Calu3 (cell line): ENCODE data around the gene MTERF1. TPM values are rescaled to one million over a fixed set of nuclear protein-coding genes. Genes with fewer than 3 reads are reported as not detected.

Experiments used
- BruUV-seq: library from RNA; stranded (reverse); fragments of 400-500 nt; replicated peaks from 2 replicates; lab custom pipeline; 2021; lab: Mats Ljungman, UMichigan
- CTCF ChIA-PET: fragments of 300-600 bp; sonication (Branson Sonifier 250); formaldehyde crosslinking; loops from one replicate; lab custom pipeline; 2022; ENCODE audit warnings: antibody characterized with exemption; lab: Charles Lee
- DNase-seq: peaks from one replicate; pipeline ENCODE4 v3.0.0; 2022
- H3K27ac Mint-ChIP-seq: one replicate; pipeline ENCODE4 v1.8.0; 2022; ENCODE audit warnings: mixed read lengths; ENCODE audit not compliant: unreplicated experiment
- H3K27me3 Mint-ChIP-seq: one replicate; pipeline ENCODE4 v1.8.0; 2022; ENCODE audit warnings: mixed read lengths; ENCODE audit not compliant: unreplicated experiment
- H3K36me3 Mint-ChIP-seq: one replicate; pipeline ENCODE4 v1.8.0; 2022; ENCODE audit warnings: mild to moderate bottlenecking, moderate library complexity, mixed read lengths; ENCODE audit not compliant: insufficient read depth, unreplicated experiment
- H3K4me1 Mint-ChIP-seq: one replicate; pipeline ENCODE4 v1.8.0; 2022; ENCODE audit warnings: mild to moderate bottlenecking, low read depth, mixed read lengths; ENCODE audit not compliant: unreplicated experiment
- H3K4me3 Mint-ChIP-seq: one replicate; pipeline ENCODE4 v1.8.0; 2022; ENCODE audit warnings: mild to moderate bottlenecking, low read depth, moderate library complexity, mixed read lengths; ENCODE audit not compliant: unreplicated experiment
- H3K9me3 Mint-ChIP-seq: one replicate; pipeline ENCODE4 v1.8.0; 2022; ENCODE audit warnings: low read depth, mixed read lengths; ENCODE audit not compliant: unreplicated experiment
- intact Hi-C: fragments of 100-400 bp; cut with micrococcal nuclease; formaldehyde crosslinking; loops from one replicate; pipeline ENCODE4 v1.10.0; 2022; ENCODE audit not compliant: unreplicated experiment
- total RNA-seq: library from RNA; stranded (reverse); gene quantifications from 2 replicates; pipeline ENCODE4 v1.2.3, GENCODE V29; 2022
- TF ChIP-seq, protein P1 (sequence below): fragments of 200-600 bp; IDR thresholded peaks from one replicate; pipeline ENCODE4 v1.8.0; 2022; ENCODE audit warnings: antibody characterized with exemption; ENCODE audit not compliant: unreplicated experiment

The MTERF1 gene
- total RNA-seq, 1 experiment from 2014 or later, result 11.5 TPM

DNA sequence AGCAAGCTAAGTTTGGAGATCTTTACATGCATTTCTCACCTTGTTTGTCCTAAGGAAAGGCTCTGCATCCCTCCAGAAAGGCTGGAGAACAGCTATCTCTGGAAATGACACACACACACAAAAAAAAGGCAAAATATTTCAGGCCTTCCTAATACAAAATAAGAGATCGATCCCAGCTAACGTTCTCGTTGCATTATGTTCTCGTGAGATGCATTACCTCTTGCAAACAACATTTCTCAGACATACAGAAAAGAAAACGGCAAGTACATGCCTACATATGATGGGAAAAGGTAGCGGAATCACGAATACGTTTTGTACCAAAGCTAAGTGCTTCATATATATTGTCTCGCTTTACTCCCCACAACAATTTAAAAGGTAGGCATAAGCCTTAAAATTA lies 488 bp downstream of the MTERF1 start:
- CTCF ChIA-PET, result interaction anchor here (0.6 to 1.7 kb wide), 3 partner anchors 50 to 162 kb away, joined by 3 to 7 read pairs (median 7); no protein-coding TSS in a partner anchor
- Mint-ChIP-seq H3K27ac (peak overlapping the region; percentile 93), H3K27me3 (no peaks in the 10 kb centered on the region), H3K4me1 (peaks cover 21% of the 10 kb centered on the region), H3K4me3 (peak overlapping the region; percentile 91), H3K9me3 (no peaks in the 10 kb centered on the region), H3K36me3 (peaks cover 18% of the 10 kb centered on the region)
- TF ChIP-seq, protein P1, sequence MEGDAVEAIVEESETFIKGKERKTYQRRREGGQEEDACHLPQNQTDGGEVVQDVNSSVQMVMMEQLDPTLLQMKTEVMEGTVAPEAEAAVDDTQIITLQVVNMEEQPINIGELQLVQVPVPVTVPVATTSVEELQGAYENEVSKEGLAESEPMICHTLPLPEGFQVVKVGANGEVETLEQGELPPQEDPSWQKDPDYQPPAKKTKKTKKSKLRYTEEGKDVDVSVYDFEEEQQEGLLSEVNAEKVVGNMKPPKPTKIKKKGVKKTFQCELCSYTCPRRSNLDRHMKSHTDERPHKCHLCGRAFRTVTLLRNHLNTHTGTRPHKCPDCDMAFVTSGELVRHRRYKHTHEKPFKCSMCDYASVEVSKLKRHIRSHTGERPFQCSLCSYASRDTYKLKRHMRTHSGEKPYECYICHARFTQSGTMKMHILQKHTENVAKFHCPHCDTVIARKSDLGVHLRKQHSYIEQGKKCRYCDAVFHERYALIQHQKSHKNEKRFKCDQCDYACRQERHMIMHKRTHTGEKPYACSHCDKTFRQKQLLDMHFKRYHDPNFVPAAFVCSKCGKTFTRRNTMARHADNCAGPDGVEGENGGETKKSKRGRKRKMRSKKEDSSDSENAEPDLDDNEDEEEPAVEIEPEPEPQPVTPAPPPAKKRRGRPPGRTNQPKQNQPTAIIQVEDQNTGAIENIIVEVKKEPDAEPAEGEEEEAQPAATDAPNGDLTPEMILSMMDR, result no peak
- no peak for DNase-seq
- intact Hi-C loops, result loop anchor here (2.0 to 10.0 kb wide), 3 partner anchors 49 to 165 kb away; no protein-coding TSS in a partner anchor
- BruUV-seq, result TSS peak; percentile 77

DNA sequence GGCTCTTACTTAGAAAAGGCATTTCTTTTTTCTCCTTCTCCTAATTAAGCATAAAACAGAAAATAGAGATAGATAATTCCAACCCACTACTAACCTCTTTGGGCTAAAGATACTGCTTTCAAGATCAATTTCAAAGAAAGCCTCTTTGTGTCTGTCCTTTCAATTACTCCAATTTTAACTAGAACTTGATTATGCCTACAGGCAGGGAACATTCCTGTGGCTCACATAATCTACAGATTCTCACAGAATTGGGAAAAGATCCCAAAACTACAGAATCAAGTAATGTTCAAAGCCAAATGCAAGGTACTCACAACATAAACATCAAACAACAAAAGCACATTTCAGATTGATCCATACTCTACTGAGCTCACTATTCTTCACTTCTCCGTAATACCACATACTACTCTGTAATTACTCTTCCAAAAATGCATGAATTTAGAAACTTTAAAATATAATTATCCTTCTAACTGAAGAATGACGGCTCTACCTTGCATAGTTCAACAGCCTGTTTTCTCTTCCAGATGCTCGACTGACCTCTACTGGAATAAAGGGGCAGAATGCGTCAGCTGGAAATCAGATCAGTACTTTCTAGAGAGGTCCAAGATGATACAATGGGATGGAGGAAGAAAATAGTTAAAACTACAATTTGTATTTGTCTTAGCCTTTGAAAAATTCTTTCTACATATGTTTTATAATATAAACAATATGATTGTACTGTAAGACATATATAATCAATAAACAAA lies 3.9 kb downstream of the MTERF1 start:
- intact Hi-C loops, result no loop called here
- Mint-ChIP-seq H3K4me1 (peaks cover 21% of the 10 kb centered on the region), H3K4me3 (no peak overlapping the region), H3K27me3 (no peaks in the 10 kb centered on the region), H3K9me3 (no peaks in the 10 kb centered on the region), H3K36me3 (peaks cover 18% of the 10 kb centered on the region), H3K27ac (no peak overlapping the region)
- CTCF ChIA-PET, result interaction anchor here (0.5 kb wide), 1 partner anchor 464 kb away, joined by 3 read pairs; no protein-coding TSS in a partner anchor
- no TSS peak for BruUV-seq
- no peak for DNase-seq
- TF ChIP-seq, protein P1, result no peak

DNA sequence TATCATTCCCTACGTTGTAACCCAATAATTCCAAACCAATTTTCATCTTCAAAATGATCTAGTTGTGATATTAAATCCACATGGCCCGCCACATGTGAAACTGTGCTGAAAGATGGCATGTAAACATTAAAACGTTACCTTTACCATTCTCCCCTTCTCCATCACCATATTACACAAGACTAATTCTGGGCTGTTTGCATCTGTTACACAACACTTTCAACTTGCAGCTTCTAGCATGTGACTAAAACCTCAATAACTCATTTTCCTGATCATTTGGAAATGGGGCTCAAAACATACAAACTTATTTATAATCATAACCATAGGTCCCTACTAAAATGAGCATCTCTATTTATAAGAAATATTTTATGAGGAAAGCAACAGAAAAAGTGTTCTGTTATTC lies 4.7 kb downstream of the MTERF1 start:
- Mint-ChIP-seq H3K36me3 (peaks cover 12% of the 10 kb centered on the region), H3K4me1 (peaks cover 21% of the 10 kb centered on the region), H3K9me3 (no peaks in the 10 kb centered on the region), H3K27ac (no peak overlapping the region), H3K4me3 (no peak overlapping the region), H3K27me3 (no peaks in the 10 kb centered on the region)
- BruUV-seq, result no TSS peak
- intact Hi-C loops, result no loop called here
- CTCF ChIA-PET, result interaction anchor here (0.6 kb wide), 1 partner anchor 13 kb away, joined by 3 read pairs; no protein-coding TSS in a partner anchor
- TF ChIP-seq, protein P1, result no peak
- no peak for DNase-seq

DNA sequence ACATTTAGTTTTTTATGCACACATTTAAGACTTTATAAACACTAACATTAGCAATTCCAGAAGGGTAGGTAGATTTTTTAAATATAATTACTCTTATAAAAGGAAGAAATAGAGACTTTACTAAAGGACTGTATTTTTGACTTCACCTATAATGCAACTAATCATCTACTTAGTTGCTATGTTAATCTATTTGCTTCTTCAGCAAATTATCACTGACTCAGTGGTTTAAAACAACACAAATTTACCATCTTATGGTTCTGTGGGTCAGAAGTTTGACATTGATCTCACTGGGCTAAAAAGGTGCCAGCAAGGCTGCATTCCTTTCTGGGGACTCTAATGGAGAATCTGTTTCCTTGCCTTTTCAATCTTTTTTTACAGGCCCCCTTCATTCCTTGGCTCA lies 7.6 kb downstream of the MTERF1 start:
- Mint-ChIP-seq H3K27ac (no peak overlapping the region), H3K27me3 (no peaks in the 10 kb centered on the region), H3K36me3 (no peaks in the 10 kb centered on the region), H3K4me1 (peaks cover 8% of the 10 kb centered on the region), H3K4me3 (no peak overlapping the region), H3K9me3 (no peaks in the 10 kb centered on the region)
- CTCF ChIA-PET, result no interaction called here
- no peak for DNase-seq
- BruUV-seq, result no TSS peak
- intact Hi-C loops, result no loop called here
- TF ChIP-seq, protein P1, result no peak
